H9 (cell line): Measurements from ENCODE around the gene LRRC61. TPM values are rescaled to one million over a fixed set of nuclear protein-coding genes. Genes with fewer than 3 reads are reported as not detected.

Source experiments
- DNase-seq: peaks from one replicate; pipeline ENCODE4 v3.0.0-alpha.2; 2017
- H2AFZ ChIP-seq: one replicate; pipeline ENCODE4 v1.6.1; 2013; ENCODE audit warnings: mild to moderate bottlenecking, low read length, control low read depth, moderate library complexity
- H2AK5ac ChIP-seq: 2 replicates; pipeline ENCODE4 v1.6.1; 2013; ENCODE audit warnings: low read length, control low read depth, mixed read lengths; ENCODE audit not compliant: insufficient read length
- H2BK120ac ChIP-seq: one replicate; pipeline ENCODE4 v1.6.1; 2013; ENCODE audit warnings: low read depth, mild to moderate bottlenecking, low read length, control low read depth, inconsistent platforms; ENCODE audit not compliant: poor library complexity, severe bottlenecking
- H2BK12ac ChIP-seq: 2 replicates; pipeline ENCODE4 v1.6.1; 2013; ENCODE audit warnings: low read length, control low read depth, mixed read lengths, low read depth; ENCODE audit not compliant: insufficient read length
- H2BK15ac ChIP-seq: 2 replicates; pipeline ENCODE4 v1.6.1; 2013; ENCODE audit warnings: low read depth, low read length, control low read depth
- H2BK20ac ChIP-seq: one replicate; pipeline ENCODE4 v1.6.1; 2013; ENCODE audit warnings: low read depth, mild to moderate bottlenecking, low read length, control low read depth, inconsistent platforms; ENCODE audit not compliant: poor library complexity, severe bottlenecking
- H2BK5ac ChIP-seq: 2 replicates; pipeline ENCODE4 v1.6.1; 2013; ENCODE audit warnings: low read length, control low read depth, mixed read lengths; ENCODE audit not compliant: insufficient read length
- H3K14ac ChIP-seq: 2 replicates; pipeline ENCODE4 v1.6.1; 2013; ENCODE audit warnings: low read length, control low read depth; ENCODE audit not compliant: insufficient read depth
- H3K18ac ChIP-seq: 2 replicates; pipeline ENCODE4 v1.6.1; 2013; ENCODE audit warnings: low read depth, mild to moderate bottlenecking, mixed read lengths, low read length, control low read depth; ENCODE audit not compliant: insufficient read length
- H3K23ac ChIP-seq: 2 replicates; pipeline ENCODE4 v1.6.1; 2013; ENCODE audit warnings: low read length, control low read depth, mixed read lengths, low read depth; ENCODE audit not compliant: insufficient read length
- H3K23me2 ChIP-seq: 2 replicates; pipeline ENCODE4 v1.6.1; 2013; ENCODE audit warnings: low read depth, mild to moderate bottlenecking, mixed read lengths, low read length, control low read depth; ENCODE audit not compliant: insufficient read length, poor library complexity, severe bottlenecking
- H3K27ac ChIP-seq: 2 replicates; pipeline ENCODE4 v1.5.1; 2013; ENCODE audit warnings: low read length, control low read depth, mixed read lengths, low read depth; ENCODE audit not compliant: insufficient read length
- H3K27me3 ChIP-seq: 2 replicates; pipeline ENCODE4 v1.6.1; 2013; ENCODE audit warnings: low read length, control low read depth, inconsistent platforms; ENCODE audit not compliant: insufficient read depth
- H3K4ac ChIP-seq: 2 replicates; pipeline ENCODE4 v1.6.1; 2013; ENCODE audit warnings: low read depth, mild to moderate bottlenecking, control low read depth, inconsistent platforms, low read length, moderate library complexity
- H3K4me1 ChIP-seq: 2 replicates; pipeline ENCODE4 v1.6.1; 2013; ENCODE audit warnings: low read length, control low read depth, inconsistent platforms; ENCODE audit not compliant: insufficient read depth
- H3K4me2 ChIP-seq: 2 replicates; pipeline ENCODE4 v1.6.1; 2013; ENCODE audit warnings: low read length, control low read depth, mixed read lengths; ENCODE audit not compliant: insufficient read length, insufficient read depth
- H3K56ac ChIP-seq: 2 replicates; pipeline ENCODE4 v1.6.1; 2013; ENCODE audit warnings: low read depth, mild to moderate bottlenecking, mixed read lengths, low read length, control low read depth; ENCODE audit not compliant: insufficient read length
- H3K79me1 ChIP-seq: 2 replicates; pipeline ENCODE4 v1.6.1; 2013; ENCODE audit warnings: low read depth, mild to moderate bottlenecking, moderate library complexity, low read length, control low read depth, inconsistent platforms; ENCODE audit not compliant: insufficient read depth, poor library complexity, severe bottlenecking
- H3K79me2 ChIP-seq: 2 replicates; pipeline ENCODE4 v1.6.1; 2013; ENCODE audit warnings: low read length, control low read depth, inconsistent platforms; ENCODE audit not compliant: insufficient read depth
- H3K9ac ChIP-seq: 2 replicates; pipeline ENCODE4 v1.6.1; 2013; ENCODE audit warnings: low read length, control low read depth, mixed read lengths; ENCODE audit not compliant: insufficient read length; ENCODE audit errors: extremely low read depth
- H3K9me3 ChIP-seq: one replicate; pipeline ENCODE4 v1.6.1; 2013; ENCODE audit warnings: low read depth, low read length, inconsistent platforms; ENCODE audit not compliant: control insufficient read depth
- H3T11ph ChIP-seq: one replicate; pipeline ENCODE4 v1.6.1; 2013; ENCODE audit warnings: mild to moderate bottlenecking, low read length, control low read depth, inconsistent platforms
- H4K20me1 ChIP-seq: one replicate; pipeline ENCODE4 v1.6.1; 2013; ENCODE audit not compliant: control insufficient read depth, insufficient read length, insufficient read depth
- H4K5ac ChIP-seq: 2 replicates; pipeline ENCODE4 v1.6.1; 2013; ENCODE audit warnings: low read depth, mild to moderate bottlenecking, mixed read lengths, low read length, control low read depth; ENCODE audit not compliant: insufficient read length
- H4K8ac ChIP-seq: replicated peaks from 2 replicates; pipeline ENCODE4 v1.6.1; 2013; ENCODE audit warnings: low read length, control low read depth, mixed read lengths, low read depth; ENCODE audit not compliant: insufficient read length
- H4K91ac ChIP-seq: 2 replicates; pipeline ENCODE4 v1.6.1; 2013; ENCODE audit warnings: low read depth, mild to moderate bottlenecking, moderate library complexity, mixed read lengths, low read length, control low read depth; ENCODE audit not compliant: insufficient read length
- H3K27ac Mint-ChIP-seq, 3 experiments: 2 replicates in 2 of 3; 3 replicates in 1 of 3; pipeline ENCODE4 v1.8.0; 2020 to 2021; ENCODE audit warnings: mixed read lengths in 3 of 3, mild to moderate bottlenecking in 1 of 3, moderate library complexity in 1 of 3
- H3K27me3 Mint-ChIP-seq: 2 replicates; pipeline ENCODE4 v1.8.0; 2021; ENCODE audit warnings: low read depth, mild to moderate bottlenecking, moderate library complexity, mixed read lengths
- H3K36me3 Mint-ChIP-seq, 3 experiments: 2 replicates in 2 of 3; 3 replicates in 1 of 3; pipeline ENCODE4 v1.8.0; 2020 to 2021; ENCODE audit warnings: low read depth in 3 of 3, mixed read lengths in 3 of 3; ENCODE audit not compliant: insufficient read depth in 1 of 3
- H3K4me1 Mint-ChIP-seq, 2 experiments: 2 replicates each; pipeline ENCODE4 v1.8.0; 2020; ENCODE audit warnings: mixed read lengths in 2 of 2
- H3K4me3 Mint-ChIP-seq, 2 experiments: 2 replicates in 1 of 2; 3 replicates in 1 of 2; pipeline ENCODE4 v1.8.0; 2020 to 2021; ENCODE audit warnings: mild to moderate bottlenecking in 2 of 2, mixed read lengths in 2 of 2, moderate library complexity in 1 of 2
- H3K9me3 Mint-ChIP-seq, 2 experiments: 2 replicates in 1 of 2; 3 replicates in 1 of 2; pipeline ENCODE4 v1.8.0; 2020; ENCODE audit warnings: mild to moderate bottlenecking in 2 of 2, mixed read lengths in 2 of 2, moderate library complexity in 1 of 2
- CTCF ChIP-seq: fragments of 200-600 bp; sonication (generic); conservative IDR thresholded peaks from 3 replicates; pipeline ENCODE4 v1.8.0; 2021; ENCODE audit warnings: antibody characterized with exemption, mild to moderate bottlenecking
- WGBS: extraction: QIAGEN DNeasy Blood & Tissue Kit; methylation state at CpG from one replicate; pipeline ENCODE4 v1.1.7; 2013; ENCODE audit warnings: missing lambda C conversion rate, low lambda C conversion rate, mixed read lengths; ENCODE audit not compliant: insufficient read length; ENCODE audit errors: extremely low coverage; 5-methylcytosine and 5-hydroxymethylcytosine counted together
- total RNA-seq: library from RNA; stranded (reverse); gene quantifications from 2 replicates; pipeline ENCODE4 v1.2.1, GENCODE V29; 2021

The LRRC61 gene
- total RNA-seq, 1 experiment from 2014 or later, result 24.4 TPM

GRCh38 chr7:150370612-150371071, 47.5 kb downstream of the LRRC61 start:
- Histone ChIP-seq H3K4ac (no peak overlapping the region), H2BK5ac (no peak overlapping the region), H2BK12ac (no peak overlapping the region), H3T11ph (no peak overlapping the region), H3K27ac (no peak overlapping the region), H2BK20ac (no peak overlapping the region), H2BK120ac (no peak overlapping the region), H3K9me3 (no peaks in the 10 kb centered on the region), H4K20me1 (no peaks in the 10 kb centered on the region), H4K8ac (no peak overlapping the region), H3K56ac (no peak overlapping the region), H3K23ac (no peak overlapping the region), H4K5ac (no peak overlapping the region), H3K79me2 (peaks cover 12% of the 10 kb centered on the region; the same call in 1 of the 2 replicates), H4K91ac (no peak overlapping the region), H3K4me2 (peak overlapping the region; percentile 68), H2AFZ (no peak overlapping the region), H3K18ac (no peak overlapping the region), H3K14ac (no peak overlapping the region), H3K79me1 (peaks cover 7% of the 10 kb centered on the region), H2AK5ac (no peak overlapping the region), H3K27me3 (no peaks in the 10 kb centered on the region), H3K9ac (no peak overlapping the region), H3K23me2 (peaks cover 16% of the 10 kb centered on the region), H3K4me1 (peaks cover 3% of the 10 kb centered on the region; the same call in 1 of the 2 replicates), H2BK15ac (no peak overlapping the region)
- peaks cover 28 to 51% (median 43%) of the 10 kb centered on the region in 3 experiments; a peak in 6 of 7 replicates for H3K36me3 Mint-ChIP-seq
- DNase-seq, result no peak
- H3K27me3 Mint-ChIP-seq, result no peaks in the 10 kb centered on the region; the same call in 1 of the 2 replicates
- peak overlapping the region; percentile 33 to 94; a peak in 4 of 5 replicates for H3K4me3 Mint-ChIP-seq
- WGBS, result no CpG with 5 or more reads among the region's 3 CpGs
- H3K27ac Mint-ChIP-seq, result peak overlapping the region; percentile 44 to 83 (median 80); a peak in 3 of 7 replicates
- no peak for TF ChIP-seq CTCF
- H3K4me1 Mint-ChIP-seq, result peaks cover 44 to 57% of the 10 kb centered on the region in 2 experiments
- H3K9me3 Mint-ChIP-seq, result no peaks in the 10 kb centered on the region
